K562 (cell line): ENCODE results near the gene CLCN1. TPM values are rescaled to one million over a fixed set of nuclear protein-coding genes. Genes with fewer than 3 reads are reported as not detected.

Experiments used
- polyA plus RNA-seq, 8 experiments: library from polyadenylated mRNA; depleted of rRNA in 4 of 8; stranded (reverse) in 5 of 8; unstranded in 3 of 8; fragments of >200 nt; fragmentation: Nextera tagmentation in 2 of 8; fragmentation: Illumina TruSeq in 1 of 8; extraction: Ambion mirVana in 2 of 8; extraction: Trizol in 1 of 8; gene quantifications; 2 replicates each; pipeline versions ENCODE4 v1.2.1 to v1.2.3, GENCODE V29; 2011 to 2014; ENCODE audit warnings: inconsistent platforms in 1 of 8, missing spikeins in 1 of 8
- total RNA-seq, 7 experiments: library from RNA; depleted of rRNA in 6 of 7; stranded (reverse); fragments of >200 nt in 6 of 7; fragmentation: Illumina TruSeq in 2 of 7; extraction: Trizol in 2 of 7; gene quantifications; 2 replicates each; pipeline versions ENCODE4 v1.2.1 to v1.2.3, GENCODE V29; 2011 to 2021; ENCODE audit warnings: low replicate concordance in 1 of 7
- TF ChIP-seq, protein P1 (sequence below): fragments of 450-650 bp; formaldehyde crosslinking; IDR thresholded peaks from 2 replicates; pipeline ENCODE4 v1.4.0; 2020; ENCODE audit warnings: mild to moderate bottlenecking
- TF ChIP-seq, protein P2 (sequence below): sonication (generic); formaldehyde crosslinking; IDR thresholded peaks from 2 replicates; pipeline ENCODE4 v1.8.0; 2023; ENCODE audit warnings: missing genetic modification reagents, mild to moderate bottlenecking, borderline replicate concordance

The CLCN1 gene
- total and polyA plus RNA-seq, 9 of the 15 experiments (the other 6 are each of a cell fraction or from before 2014, with no cell fraction given), result 0.01 to 0.11 (median 0.04) TPM; not detected in 4

DNA sequence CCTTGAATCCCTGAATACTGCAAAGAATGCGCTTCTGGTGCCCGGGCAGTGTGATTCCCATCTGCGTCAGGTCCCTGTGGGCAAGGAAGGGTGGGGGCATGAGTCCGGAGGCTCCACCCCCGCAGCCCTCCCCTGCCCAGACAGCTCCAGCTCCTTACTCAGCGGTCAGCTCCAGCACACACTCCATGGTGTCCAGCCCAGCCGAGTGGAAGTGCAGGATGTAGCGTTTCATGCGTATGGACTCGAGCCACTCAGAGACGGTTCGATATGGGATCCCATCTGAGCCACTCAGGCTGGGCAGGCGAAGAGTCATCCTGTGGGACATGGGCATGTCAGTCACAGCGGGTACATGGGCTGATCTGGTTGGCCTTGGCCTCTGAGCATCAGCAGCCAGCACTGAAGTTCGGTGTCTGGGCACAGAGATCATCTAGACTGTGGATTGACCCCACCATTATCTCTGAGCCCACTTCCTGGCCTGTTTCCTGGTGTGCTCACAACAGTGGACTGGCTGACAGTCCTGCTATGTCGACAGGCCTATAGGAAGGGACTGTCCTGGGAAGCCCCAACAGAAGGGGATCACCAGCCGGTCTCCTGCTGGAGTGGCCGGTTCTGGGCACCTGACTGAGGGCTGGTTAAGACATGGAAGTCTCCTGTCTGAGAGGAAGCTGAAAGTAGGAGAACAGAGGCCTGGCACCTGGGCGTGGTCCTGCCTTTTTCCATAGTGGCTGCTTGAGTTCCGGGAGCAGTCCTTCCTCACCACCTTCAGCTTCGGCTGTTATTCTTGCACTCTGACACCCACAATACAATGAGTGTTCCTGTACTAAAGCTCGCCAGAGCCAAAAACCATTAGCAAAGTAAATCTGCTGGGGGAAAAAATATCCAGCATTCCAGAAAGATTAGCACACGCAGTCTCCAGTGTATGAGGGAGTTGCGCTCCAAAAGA is 75.8 kb downstream of the CLCN1 start (continued):
- TF ChIP-seq, protein P1, sequence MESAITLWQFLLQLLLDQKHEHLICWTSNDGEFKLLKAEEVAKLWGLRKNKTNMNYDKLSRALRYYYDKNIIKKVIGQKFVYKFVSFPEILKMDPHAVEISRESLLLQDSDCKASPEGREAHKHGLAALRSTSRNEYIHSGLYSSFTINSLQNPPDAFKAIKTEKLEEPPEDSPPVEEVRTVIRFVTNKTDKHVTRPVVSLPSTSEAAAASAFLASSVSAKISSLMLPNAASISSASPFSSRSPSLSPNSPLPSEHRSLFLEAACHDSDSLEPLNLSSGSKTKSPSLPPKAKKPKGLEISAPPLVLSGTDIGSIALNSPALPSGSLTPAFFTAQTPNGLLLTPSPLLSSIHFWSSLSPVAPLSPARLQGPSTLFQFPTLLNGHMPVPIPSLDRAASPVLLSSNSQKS (CRISPR knock-in tag), result no peak
- TF ChIP-seq, protein P2, sequence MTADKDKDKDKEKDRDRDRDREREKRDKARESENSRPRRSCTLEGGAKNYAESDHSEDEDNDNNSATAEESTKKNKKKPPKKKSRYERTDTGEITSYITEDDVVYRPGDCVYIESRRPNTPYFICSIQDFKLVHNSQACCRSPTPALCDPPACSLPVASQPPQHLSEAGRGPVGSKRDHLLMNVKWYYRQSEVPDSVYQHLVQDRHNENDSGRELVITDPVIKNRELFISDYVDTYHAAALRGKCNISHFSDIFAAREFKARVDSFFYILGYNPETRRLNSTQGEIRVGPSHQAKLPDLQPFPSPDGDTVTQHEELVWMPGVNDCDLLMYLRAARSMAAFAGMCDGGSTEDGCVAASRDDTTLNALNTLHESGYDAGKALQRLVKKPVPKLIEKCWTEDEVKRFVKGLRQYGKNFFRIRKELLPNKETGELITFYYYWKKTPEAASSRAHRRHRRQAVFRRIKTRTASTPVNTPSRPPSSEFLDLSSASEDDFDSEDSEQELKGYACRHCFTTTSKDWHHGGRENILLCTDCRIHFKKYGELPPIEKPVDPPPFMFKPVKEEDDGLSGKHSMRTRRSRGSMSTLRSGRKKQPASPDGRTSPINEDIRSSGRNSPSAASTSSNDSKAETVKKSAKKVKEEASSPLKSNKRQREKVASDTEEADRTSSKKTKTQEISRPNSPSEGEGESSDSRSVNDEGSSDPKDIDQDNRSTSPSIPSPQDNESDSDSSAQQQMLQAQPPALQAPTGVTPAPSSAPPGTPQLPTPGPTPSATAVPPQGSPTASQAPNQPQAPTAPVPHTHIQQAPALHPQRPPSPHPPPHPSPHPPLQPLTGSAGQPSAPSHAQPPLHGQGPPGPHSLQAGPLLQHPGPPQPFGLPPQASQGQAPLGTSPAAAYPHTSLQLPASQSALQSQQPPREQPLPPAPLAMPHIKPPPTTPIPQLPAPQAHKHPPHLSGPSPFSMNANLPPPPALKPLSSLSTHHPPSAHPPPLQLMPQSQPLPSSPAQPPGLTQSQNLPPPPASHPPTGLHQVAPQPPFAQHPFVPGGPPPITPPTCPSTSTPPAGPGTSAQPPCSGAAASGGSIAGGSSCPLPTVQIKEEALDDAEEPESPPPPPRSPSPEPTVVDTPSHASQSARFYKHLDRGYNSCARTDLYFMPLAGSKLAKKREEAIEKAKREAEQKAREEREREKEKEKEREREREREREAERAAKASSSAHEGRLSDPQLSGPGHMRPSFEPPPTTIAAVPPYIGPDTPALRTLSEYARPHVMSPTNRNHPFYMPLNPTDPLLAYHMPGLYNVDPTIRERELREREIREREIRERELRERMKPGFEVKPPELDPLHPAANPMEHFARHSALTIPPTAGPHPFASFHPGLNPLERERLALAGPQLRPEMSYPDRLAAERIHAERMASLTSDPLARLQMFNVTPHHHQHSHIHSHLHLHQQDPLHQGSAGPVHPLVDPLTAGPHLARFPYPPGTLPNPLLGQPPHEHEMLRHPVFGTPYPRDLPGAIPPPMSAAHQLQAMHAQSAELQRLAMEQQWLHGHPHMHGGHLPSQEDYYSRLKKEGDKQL (CRISPR knock-in tag), result no peak
